COLO829 (cell line): ENCODE measurements around the gene SEZ6L.

Experiments used
- DNase-seq: peaks from one replicate; pipeline ENCODE4 v3.0.0; 2012; ENCODE audit warnings: low spot score

The SEZ6L gene

DNA sequence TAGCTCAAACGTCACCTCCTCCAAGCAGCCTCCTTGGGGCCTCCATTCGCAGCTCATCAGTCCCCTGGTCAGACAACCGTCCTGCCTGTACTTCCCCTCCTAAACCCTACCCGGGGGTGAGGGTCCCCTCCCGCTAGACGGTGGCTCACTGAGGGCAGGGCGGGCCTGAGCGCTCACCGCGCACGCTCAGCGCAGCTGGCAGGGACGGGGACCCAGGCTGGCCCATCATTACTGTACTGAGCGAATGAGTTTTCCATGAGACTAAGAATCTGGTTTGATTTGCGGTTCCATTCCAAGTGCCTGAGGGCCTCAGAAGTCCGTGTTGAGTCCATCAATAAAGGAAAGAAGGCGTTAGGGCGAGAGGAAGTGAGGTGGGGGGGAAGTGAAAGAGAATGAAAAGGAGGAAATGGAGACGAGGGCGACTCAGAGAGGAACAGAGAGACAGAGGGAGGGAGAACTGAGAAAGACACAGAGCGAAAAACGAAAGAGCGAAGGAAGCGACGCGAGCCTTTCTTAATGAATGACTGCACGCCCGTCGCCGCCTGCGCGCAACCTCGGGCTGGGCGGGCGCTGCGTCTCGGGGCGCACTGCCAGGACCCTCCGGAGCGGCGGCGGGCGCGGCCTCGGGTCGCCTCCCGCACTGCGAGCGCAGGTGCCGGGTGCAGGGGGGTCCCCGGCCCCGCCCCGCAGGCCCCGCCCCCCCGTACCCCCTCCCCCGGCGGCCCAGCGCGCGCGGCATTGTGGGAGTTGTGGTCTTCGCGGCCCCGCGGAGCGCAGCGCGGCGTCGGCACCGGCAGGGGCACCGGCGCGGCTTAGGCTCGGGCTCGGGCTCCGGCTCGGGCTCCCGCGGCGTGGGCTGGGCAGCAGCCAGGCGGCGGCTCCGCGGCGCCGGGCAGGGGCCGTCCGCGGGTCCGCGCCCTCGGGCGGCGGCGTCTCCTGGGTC, 259.5 kb downstream of the SEZ6L start, which contains the start of gene ASPHD2:
Gene ASPHD2, plus strand, starts transcription at position 746 of the 943 bp plus-strand sequence. CDS start 4,356 bp downstream, outside the sequence.
- peak; percentile 38 for DNase-seq

DNA sequence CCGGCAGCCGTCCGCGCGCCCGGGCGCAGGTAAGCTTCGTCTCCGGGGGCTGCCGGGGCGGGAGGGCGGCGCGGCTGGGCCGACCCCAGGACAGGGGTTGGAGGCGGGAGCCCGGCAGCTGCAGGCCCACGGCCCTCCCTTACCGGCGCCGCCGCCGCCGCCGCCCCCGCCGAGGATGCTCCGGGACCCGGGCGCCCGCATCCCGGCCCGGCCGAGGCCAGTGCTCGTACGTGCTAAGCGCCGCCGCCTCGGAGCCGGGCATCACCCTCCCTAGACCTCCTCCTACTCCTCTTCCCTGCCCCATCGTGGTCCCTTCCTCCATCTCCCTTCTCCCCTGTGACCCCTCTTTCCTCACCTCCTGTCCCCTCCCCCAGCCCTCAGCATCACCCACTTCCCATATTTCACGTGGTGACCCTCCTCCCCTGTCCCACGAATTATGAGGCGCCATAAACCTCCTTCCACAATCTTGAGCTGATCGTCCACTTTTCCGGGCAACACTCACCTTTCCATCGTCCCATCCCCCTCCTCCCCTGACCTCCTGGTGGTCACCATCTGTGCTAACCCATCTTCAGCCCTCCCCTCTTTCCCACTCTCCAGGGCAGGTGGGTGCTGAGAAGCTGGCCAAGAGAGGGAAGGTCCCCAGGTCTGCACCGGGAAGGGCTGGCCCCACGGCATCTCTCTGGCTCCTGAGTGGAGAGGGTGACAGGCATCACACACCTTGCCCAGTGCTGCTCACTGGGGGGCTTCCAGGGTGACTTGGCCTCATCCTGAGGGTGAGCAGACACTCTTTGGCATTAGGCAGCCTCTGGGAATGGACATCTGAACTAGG, 260.4 kb downstream of the SEZ6L start:
- DNase-seq: no peak

DNA sequence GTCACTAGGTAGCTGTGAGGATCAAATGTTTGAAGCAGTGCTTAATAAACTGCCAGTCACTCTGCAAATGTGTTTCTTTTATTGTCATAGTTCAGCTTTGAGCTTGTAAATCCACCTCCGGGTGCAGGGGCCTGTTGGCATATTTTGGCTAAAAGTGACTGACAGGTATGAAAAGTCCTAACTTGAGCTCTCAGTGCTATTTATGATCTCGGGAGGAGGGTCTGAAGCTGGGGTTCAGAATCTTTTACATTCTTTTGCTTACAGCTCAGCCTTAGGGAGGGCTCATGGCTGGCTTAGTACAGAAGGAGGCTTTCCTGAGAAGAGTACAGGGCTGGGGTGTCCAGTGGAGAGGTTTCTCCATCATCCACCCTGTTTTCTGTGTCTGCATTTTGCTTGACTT, 261.3 kb downstream of the SEZ6L start:
- DNase-seq: no peak

DNA sequence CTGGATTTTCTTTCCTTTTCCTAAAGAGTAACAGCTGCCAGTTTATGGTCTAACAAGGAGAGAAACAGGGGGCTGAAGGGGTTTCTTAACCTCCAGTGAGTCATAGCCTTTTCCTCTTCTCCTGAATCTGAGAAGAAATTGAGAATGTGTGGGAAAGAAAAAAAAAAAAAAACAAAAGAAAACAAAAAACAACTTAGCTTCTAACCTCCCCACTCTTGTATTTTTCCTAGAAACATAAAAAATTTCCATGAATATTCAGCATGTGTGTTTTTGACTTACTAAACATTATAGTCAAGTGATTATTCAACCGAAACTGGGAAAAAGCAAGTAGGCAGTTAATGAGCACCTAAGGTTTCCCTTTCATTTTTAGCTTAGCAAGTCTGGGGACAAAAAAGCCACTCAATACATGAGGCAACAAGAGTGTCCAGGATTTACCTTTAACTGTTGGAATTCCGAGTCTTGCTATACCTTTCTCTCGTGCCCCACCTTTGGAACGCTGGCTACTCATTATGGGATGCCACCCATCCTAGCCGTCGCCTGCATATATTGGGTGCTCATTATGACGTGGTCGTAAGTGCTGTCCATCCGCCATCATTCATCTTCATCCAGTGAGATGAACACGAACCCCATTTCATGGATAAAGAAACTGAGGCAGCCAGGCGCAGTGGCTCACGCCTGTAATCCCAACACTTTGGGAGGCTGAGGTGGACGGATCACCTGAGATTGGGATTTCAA, 262.2 kb downstream of the SEZ6L start:
- DNase-seq: no peak

DNA sequence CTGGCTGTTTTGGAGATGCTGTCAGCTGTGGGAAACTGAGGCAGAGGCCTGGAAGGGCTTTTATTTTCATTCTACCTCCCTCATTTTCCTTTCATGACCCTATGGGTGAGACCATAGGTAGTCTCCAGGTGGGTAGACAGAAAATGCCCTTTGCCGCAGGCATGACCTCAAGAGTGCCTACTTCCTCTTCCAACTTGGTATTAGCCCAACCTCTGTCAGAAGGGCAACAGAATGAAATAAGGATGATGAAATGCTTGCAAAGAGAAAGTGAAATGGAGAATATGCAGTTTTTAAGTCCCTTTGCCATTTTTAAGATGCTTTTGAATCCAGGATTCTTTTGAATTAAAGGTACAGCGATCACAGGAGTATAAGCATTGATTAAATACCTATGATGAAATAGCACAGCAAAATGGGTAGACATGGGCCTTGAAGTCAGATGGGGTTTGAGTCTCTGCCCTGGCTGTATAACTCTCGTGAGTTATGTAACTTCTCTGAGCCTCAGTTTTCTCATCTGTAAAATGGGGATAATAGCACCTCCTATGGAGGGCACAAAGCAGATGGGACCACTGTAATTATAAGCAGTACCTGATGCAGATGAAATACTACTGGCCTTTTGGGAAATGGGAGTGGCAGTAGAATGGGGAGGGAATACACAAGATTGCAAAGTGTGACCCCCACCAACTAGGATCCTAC, 263.5 kb downstream of the SEZ6L start:
- DNase-seq: no peak
